ENCODE data around the gene PRRT3.

The PRRT3 gene

DNA sequence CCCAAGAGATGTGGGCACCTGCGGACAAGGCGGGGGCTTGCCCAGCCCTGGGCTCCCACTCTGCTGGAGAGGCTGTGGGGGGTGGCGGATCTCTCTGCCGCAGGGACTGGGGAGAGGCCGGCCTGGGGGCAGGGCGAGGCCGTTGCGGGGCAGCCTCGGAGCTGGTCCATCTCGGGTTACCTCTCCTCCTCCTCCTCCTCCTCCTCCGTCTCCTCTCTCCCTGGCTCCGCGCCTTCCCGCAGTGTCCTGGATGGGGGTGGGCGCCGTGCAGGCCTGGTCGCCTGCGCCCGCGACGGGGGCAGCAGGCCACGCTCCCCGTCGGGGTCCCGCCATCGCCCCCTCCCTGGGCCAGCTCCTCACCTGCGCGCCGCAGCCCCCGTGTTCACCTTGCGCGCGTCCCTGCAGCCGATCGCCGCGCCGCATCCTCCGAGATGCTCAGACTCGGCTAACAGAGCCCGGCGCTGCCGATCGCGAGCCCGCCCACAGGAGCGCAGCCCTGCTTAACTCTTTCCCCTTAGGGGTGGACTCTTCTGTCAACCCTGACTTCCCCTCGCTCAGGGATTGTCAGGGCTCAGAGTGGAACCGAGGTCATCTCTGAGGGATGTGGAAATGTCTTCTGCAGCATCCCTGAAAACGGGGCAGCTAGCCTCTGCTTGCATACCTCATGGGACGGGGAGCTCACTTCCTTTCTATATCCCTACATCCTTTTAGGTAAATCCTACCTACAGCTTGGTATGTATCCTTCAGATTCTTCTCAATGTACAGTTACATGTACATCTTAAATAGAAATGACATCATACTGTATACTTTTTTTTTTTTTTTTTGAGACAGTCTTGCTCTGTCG is at the start of gene PRRT3:
PRRT3 (minus strand) TSS at position 447 of the 844 bp plus-strand sequence. CDS start 2,293 bp downstream, outside the sequence.
- TF ChIP-seq, protein P1, sequence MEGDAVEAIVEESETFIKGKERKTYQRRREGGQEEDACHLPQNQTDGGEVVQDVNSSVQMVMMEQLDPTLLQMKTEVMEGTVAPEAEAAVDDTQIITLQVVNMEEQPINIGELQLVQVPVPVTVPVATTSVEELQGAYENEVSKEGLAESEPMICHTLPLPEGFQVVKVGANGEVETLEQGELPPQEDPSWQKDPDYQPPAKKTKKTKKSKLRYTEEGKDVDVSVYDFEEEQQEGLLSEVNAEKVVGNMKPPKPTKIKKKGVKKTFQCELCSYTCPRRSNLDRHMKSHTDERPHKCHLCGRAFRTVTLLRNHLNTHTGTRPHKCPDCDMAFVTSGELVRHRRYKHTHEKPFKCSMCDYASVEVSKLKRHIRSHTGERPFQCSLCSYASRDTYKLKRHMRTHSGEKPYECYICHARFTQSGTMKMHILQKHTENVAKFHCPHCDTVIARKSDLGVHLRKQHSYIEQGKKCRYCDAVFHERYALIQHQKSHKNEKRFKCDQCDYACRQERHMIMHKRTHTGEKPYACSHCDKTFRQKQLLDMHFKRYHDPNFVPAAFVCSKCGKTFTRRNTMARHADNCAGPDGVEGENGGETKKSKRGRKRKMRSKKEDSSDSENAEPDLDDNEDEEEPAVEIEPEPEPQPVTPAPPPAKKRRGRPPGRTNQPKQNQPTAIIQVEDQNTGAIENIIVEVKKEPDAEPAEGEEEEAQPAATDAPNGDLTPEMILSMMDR (IDR thresholded peaks at IDR 0.05): no peak

DNA sequence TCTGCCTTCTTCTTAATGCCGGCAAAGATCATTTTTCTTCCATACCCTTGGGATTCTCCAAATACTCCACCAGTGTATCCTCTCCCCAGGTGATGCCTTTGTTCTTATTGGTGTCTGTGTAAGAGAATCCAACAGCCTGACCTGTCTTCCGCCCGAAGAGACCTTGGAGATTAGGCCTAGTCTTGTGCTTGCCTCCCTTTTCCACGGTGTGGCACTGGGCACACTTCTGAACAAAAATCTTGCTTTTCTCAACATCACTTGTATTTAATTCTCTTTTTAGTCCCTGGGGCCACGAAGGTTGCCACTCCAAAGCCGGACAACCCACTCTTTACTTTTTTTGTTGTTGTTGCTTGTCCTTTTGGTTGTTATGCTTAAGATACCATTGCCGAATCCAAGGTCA is 48.5 kb upstream of the PRRT3 start:
- TF ChIP-seq, protein P1 (IDR thresholded peaks at IDR 0.05): no peak

DNA sequence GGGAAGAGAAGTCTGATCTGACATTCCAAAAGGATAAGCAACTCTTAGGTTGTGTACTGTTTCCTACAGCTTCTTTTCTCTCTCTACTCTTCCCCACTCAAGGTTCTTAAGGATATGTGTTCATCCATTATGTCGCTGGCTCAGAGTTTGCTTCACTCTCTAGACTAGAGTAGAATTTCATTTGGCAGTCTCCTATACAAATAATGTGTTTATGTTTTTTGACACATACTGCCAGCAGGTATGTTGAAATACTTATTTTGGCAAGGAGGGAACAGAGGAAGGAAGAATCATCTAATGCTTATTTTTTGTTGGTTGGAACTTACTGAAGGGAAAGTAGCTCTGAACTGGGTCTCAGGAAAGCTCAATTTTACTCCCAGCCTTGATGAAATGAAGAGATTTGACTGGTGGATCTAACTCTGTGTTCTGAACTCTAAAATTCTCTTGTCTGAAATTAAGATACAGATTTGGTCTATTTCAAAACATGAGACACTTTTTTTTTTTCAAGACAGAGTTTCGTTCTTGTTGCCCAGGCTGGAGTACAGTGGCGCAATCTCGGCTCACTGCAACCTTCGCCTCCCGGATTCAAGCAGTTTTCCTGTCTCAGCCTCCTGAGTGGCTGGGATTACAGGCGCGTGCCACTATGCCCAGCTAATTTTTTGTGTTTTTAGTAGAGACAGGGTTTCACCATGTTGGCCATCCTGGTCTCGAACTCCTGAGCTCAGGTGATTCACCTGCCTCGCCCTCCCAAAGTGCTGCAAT is 42.1 kb upstream of the PRRT3 start:
- TF ChIP-seq, protein P1 (IDR thresholded peaks at IDR 0.05): no peak

DNA sequence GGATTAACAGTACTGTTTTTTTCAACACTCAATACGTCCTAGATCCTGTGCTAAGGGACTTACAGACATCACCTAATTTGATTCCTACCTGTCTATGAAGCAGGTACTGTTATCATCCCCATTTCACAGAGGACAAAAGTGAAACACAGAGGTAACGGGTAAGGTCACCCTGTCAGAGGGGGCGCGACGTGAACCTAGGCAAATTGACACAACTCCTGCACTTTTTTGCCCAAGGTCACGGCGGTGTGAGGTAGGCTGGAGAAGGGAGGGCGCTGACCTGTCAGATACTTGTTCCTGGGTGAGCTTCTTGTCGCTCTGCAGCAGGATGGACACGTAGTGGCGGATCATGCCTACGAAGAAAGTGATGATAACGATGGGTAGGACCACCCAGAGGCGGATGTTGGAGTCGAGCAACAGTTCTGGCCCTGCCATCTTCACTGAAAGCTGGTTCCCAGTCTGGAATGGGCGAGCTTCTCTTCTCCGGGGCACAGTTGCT is 34.1 kb upstream of the PRRT3 start:
- TF ChIP-seq, protein P1 (IDR thresholded peaks at IDR 0.05): no peak

DNA sequence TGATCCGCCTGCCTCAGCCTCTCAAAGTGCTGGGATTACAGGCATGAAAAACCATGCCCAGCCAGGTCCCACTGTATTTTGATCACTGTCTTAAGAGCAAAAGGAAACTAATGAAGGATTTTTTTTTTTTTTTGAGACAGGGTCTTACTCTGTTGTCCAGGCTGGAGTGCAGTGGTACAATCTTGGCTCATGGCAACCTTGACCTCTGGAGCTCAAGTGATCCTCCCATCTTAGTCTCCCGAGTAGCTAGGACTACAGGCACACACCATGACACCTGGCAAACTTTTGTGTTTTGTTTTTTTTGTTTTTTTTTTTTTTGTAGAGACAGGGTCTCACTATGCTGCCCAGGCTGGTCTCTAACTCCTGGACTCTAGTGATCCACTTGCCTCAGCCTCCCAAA is 28.0 kb upstream of the PRRT3 start:
- TF ChIP-seq, protein P1 (IDR thresholded peaks at IDR 0.05): no peak

DNA sequence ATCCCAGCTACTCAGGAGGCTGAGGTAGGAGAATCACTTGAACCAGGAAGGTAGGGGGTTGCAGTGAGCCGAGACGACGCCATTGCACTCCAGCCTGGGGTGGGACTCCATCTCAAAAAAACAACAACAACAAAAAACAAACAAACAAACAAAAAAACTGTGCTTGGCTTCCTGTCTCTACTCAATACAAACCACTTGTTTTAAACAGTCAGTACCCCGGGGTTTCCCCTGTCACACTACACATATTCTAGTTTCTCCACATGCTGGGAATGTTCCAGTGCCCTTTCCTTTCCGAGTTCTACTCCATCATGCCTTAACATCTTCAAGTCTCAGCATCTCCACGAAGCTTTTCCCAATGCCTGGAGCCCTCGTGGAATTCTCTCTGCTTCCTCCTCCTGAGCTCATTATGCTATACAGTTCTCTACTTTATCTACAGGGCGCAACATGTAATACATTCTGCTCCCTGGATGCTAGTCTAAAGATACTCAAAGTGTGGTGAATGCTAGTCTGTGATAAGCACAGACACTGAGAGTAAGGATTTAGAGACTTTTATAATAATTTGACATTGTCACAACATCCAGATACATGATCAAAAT is 26.6 kb upstream of the PRRT3 start:
- TF ChIP-seq, protein P1 (IDR thresholded peaks at IDR 0.05): no peak

All from LNCAP (cell line).